ENCODE measurements around the gene SERPINH1. TPM values are rescaled to one million over a fixed set of nuclear protein-coding genes. Genes with fewer than 3 reads are reported as not detected.
A peak's percentile ranks its signal among the peaks of the same experiment; 100 is the strongest.

Gene SERPINH1
- total RNA-seq, 2 experiments from 2014 or later: 3.5 to 4.1 TPM

DNA sequence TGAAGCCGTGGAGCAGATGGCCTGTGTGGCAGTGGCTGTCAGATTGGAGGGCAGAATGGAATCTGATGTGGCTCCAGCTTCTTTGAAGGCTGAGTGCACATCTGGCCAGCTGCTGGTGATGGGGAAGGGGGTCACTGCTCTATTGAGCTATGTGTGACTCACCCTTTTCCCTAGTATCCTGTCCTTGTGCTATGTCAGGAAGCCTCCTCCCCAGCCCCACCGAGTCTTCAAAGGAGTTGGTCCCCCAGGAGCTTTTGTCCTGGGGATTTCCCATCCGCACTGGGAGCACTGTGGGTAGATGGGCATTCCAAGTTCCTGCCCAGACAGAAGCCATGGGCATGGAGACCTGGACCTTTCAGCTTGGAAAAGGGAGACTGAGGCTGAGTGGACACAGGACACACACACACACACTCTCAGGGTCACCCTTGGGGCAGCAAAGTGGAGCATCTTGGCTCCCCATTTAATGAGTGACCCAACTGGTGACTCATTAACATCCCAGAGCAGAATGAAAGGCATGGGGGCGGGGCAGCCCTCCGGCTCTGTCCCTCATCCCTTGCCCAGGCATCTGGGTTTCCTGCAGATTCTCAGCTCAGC is 3.3 kb downstream of the SERPINH1 start:
- ATAC-seq (ENCODE audit: poor library complexity) (no peak), DNase-seq (no peak)
- no peaks in the 10 kb centered on the region for H3K9me3 Mint-ChIP-seq
- H3K4me3 ChIP-seq (ENCODE audit: low read length): no peak overlapping the region
- H3K36me3 Mint-ChIP-seq (ENCODE audit: low read depth): peaks cover 33% of the 10 kb centered on the region
- no peaks in the 10 kb centered on the region for H3K27me3 ChIP-seq (ENCODE audit: control insufficient read depth in 1 of 2, insufficient read depth in 2 of 2, low read length in 2 of 2)
- H3K27ac Mint-ChIP-seq: peak overlapping the region; percentile 94
- H3K27me3 Mint-ChIP-seq: no peaks in the 10 kb centered on the region
- peaks cover 20% of the 10 kb centered on the region for H3K36me3 ChIP-seq (ENCODE audit: insufficient read depth, low read length)
- TF ChIP-seq CTCF (IDR thresholded peaks at IDR 0.05): no peak
- intact Hi-C loops (cut with DNase I, micrococcal nuclease): no loop called here
- H3K4me1 Mint-ChIP-seq (ENCODE audit: low read depth): peaks cover 47% of the 10 kb centered on the region
- peak overlapping the region; percentile 18 for H3K4me3 Mint-ChIP-seq
- peaks cover 42% of the 10 kb centered on the region for H3K4me1 ChIP-seq (ENCODE audit: insufficient read depth, low read length)
- ChIA-PET POLR2A (no interaction called here), CTCF (no interaction called here)
- H3K9me3 ChIP-seq (ENCODE audit: control insufficient read depth in 1 of 2, insufficient read depth in 1 of 2, low read length in 2 of 2): no peaks in the 10 kb centered on the region
- no peak overlapping the region for H3K27ac ChIP-seq (ENCODE audit: low read depth in 1 of 2, low read length in 2 of 2)

DNA sequence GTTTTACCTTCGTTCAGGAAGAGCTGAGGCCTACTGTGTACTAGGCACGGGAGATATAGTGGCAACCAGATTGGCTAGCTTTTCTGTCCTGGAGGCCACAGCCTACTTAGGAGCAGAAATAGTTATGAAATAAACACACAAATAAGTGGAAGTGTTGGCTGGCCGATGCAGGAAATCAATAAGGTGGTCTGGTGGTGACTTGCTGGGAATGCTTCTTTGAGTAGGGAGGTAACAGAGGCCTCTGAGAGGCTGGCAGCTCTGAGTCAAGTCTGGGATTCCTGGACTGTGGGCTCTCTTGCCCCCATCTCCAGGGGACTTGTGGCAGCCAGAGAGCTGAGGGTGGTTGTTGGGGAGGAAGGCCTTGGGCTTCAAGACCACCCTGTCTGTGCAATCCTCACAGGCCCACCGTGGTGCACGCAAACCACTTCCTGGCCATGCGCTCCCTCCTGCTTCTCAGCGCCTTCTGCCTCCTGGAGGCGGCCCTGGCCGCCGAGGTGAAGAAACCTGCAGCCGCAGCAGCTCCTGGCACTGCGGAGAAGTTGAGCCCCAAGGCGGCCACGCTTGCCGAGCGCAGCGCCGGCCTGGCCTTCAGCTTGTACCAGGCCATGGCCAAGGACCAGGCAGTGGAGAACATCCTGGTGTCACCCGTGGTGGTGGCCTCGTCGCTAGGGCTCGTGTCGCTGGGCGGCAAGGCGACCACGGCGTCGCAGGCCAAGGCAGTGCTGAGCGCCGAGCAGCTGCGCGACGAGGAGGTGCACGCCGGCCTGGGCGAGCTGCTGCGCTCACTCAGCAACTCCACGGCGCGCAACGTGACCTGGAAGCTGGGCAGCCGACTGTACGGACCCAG is 4.1 kb downstream of the SERPINH1 start:
- Histone ChIP-seq H3K27me3 (ENCODE audit: control insufficient read depth in 1 of 2, insufficient read depth in 2 of 2, low read length in 2 of 2) (no peaks in the 10 kb centered on the region), H3K4me1 (ENCODE audit: insufficient read depth, low read length) (peaks cover 40% of the 10 kb centered on the region), H3K27ac (ENCODE audit: low read depth in 1 of 2, low read length in 2 of 2) (peak overlapping the region in 1 of 2 donors; percentile 4), H3K9me3 (ENCODE audit: control insufficient read depth in 1 of 2, insufficient read depth in 1 of 2, low read length in 2 of 2) (no peaks in the 10 kb centered on the region), H3K4me3 (ENCODE audit: low read length) (no peak overlapping the region), H3K36me3 (ENCODE audit: insufficient read depth, low read length) (peaks cover 27% of the 10 kb centered on the region)
- Mint-ChIP-seq H3K27me3 (no peaks in the 10 kb centered on the region), H3K4me1 (ENCODE audit: low read depth) (peaks cover 43% of the 10 kb centered on the region), H3K9me3 (no peaks in the 10 kb centered on the region), H3K27ac (peak overlapping the region; percentile 44), H3K36me3 (ENCODE audit: low read depth) (peaks cover 39% of the 10 kb centered on the region), H3K4me3 (peak overlapping the region; percentile 58)
- peak in 1 of 14 experiments; percentile 14 for DNase-seq
- TF ChIP-seq CTCF (IDR thresholded peaks at IDR 0.05): no peak
- intact Hi-C loops (cut with DNase I, micrococcal nuclease): no loop called here
- ATAC-seq (ENCODE audit: poor library complexity): no peak
- POLR2A ChIA-PET: no interaction called here
- CTCF ChIA-PET: no interaction called here

DNA sequence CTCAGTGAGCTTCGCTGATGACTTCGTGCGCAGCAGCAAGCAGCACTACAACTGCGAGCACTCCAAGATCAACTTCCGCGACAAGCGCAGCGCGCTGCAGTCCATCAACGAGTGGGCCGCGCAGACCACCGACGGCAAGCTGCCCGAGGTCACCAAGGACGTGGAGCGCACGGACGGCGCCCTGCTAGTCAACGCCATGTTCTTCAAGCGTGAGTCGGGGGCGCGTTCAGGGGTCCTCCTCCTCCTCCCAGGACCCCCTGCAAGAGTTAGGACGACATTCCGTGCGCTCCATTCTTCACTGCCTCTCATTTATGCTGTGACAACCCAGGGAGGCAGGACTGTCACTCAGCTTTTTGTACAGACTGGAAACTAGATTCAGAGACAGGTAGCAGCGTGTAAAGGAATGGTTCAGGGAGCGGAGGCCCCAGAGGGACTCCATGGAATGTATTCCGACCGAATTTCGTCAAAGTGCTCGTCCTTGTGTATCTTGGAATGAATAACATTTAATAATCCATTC is 4.8 kb downstream of the SERPINH1 start:
- no peaks in the 10 kb centered on the region for H3K9me3 Mint-ChIP-seq
- H3K27ac ChIP-seq (ENCODE audit: low read depth in 1 of 2, low read length in 2 of 2): no peak overlapping the region
- no peaks in the 10 kb centered on the region for H3K9me3 ChIP-seq (ENCODE audit: control insufficient read depth in 1 of 2, insufficient read depth in 1 of 2, low read length in 2 of 2)
- H3K27me3 Mint-ChIP-seq: no peaks in the 10 kb centered on the region
- DNase-seq (no peak), ATAC-seq (ENCODE audit: poor library complexity) (no peak)
- TF ChIP-seq CTCF (IDR thresholded peaks at IDR 0.05): no peak
- H3K36me3 Mint-ChIP-seq (ENCODE audit: low read depth): peaks cover 42% of the 10 kb centered on the region
- ChIA-PET CTCF (no interaction called here), POLR2A (no interaction called here)
- H3K27ac Mint-ChIP-seq: no peak overlapping the region
- peaks cover 32% of the 10 kb centered on the region for H3K36me3 ChIP-seq (ENCODE audit: insufficient read depth, low read length)
- intact Hi-C loops (cut with DNase I, micrococcal nuclease): no loop called here
- no peak overlapping the region for H3K4me3 ChIP-seq (ENCODE audit: low read length)
- no peak overlapping the region for H3K4me3 Mint-ChIP-seq
- H3K4me1 Mint-ChIP-seq (ENCODE audit: low read depth): peaks cover 36% of the 10 kb centered on the region
- H3K27me3 ChIP-seq (ENCODE audit: control insufficient read depth in 1 of 2, insufficient read depth in 2 of 2, low read length in 2 of 2): no peaks in the 10 kb centered on the region
- peaks cover 33% of the 10 kb centered on the region for H3K4me1 ChIP-seq (ENCODE audit: insufficient read depth, low read length)
